ENCODE measurements around the gene ENG.

ENG gene

DNA sequence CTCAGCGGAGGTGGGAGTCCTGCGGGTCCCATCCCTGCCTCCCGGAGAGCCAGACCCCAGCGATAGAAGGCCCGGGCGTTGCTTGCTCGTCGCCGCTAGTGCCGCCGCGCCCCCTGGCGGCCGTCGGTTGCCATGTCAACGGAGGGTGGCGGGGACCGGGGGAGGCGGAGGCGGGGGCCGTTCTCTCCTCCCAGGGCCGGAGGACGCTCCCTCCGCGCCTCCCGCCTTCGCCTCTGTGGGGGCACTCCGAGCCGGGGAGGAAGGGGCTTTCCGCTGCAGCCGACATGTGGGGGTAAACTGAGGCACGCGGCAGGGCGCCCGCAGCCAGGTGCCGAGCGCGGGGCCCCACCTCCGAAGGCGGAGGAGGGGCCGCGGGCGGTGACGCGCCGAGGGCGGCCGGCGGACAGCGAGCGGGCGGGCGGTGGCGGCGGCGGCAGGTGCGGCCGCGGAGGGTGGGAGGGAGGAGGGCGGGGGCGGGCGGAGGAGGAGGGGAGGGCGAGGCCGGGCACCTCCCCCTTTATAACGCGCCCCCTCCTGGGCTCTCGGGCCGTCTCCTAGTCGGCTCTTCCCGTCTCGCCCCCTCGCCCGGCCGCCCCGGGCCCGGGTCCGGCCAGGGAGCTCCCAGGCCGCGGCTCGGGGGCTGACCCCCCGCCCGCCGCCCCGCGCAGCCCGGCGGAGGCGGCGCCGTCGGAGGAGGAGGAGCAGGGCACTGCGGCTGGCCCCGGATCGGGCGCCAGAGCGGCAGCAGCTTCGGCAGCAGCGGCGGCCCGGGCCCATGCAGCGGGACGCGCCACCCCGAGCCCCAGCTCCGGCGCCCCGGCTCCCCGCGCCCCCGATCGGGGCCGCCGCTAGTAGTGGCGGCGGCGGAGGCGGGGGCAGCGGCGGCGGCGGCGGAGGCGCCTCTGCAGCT lies 69.2 kb downstream of the ENG start (continued):
- TF ChIP-seq, protein P1, sequence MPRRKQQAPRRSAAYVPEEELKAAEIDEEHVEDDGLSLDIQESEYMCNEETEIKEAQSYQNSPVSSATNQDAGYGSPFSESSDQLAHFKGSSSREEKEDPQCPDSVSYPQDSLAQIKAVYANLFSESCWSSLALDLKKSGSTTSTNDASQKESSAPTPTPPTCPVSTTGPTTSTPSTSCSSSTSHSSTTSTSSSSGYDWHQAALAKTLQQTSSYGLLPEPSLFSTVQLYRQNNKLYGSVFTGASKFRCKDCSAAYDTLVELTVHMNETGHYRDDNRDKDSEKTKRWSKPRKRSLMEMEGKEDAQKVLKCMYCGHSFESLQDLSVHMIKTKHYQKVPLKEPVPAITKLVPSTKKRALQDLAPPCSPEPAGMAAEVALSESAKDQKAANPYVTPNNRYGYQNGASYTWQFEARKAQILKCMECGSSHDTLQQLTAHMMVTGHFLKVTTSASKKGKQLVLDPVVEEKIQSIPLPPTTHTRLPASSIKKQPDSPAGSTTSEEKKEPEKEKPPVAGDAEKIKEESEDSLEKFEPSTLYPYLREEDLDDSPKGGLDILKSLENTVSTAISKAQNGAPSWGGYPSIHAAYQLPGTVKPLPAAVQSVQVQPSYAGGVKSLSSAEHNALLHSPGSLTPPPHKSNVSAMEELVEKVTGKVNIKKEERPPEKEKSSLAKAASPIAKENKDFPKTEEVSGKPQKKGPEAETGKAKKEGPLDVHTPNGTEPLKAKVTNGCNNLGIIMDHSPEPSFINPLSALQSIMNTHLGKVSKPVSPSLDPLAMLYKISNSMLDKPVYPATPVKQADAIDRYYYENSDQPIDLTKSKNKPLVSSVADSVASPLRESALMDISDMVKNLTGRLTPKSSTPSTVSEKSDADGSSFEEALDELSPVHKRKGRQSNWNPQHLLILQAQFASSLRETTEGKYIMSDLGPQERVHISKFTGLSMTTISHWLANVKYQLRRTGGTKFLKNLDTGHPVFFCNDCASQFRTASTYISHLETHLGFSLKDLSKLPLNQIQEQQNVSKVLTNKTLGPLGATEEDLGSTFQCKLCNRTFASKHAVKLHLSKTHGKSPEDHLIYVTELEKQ (tag by site-specific recombination; IDR thresholded peaks at IDR 0.05; ENCODE audit: borderline replicate concordance): no peak
- TF ChIP-seq ZFP37 (tag by site-specific recombination; IDR thresholded peaks at IDR 0.05) (no peak), REPIN1 (tag by site-specific recombination; IDR thresholded peaks at IDR 0.05; ENCODE audit: low read depth) (no peak), ZNF112 (tag by site-specific recombination; IDR thresholded peaks at IDR 0.05) (no peak), KLF10 (tag by site-specific recombination; IDR thresholded peaks at IDR 0.05) (peak; percentile 50), ZNF398 (tag by site-specific recombination; IDR thresholded peaks at IDR 0.05) (peak; percentile 74), ZNF791 (tag by site-specific recombination; IDR thresholded peaks at IDR 0.05) (no peak), EGR2 (tag by site-specific recombination; IDR thresholded peaks at IDR 0.05; ENCODE audit: low read depth) (peak; percentile 59; the same call in 1 of the 2 replicates), ZNF561 (tag by site-specific recombination; IDR thresholded peaks at IDR 0.05; ENCODE audit: borderline replicate concordance) (no peak), SP3 (tag by site-specific recombination; IDR thresholded peaks at IDR 0.05) (peak; percentile 54), ZEB2 (tag by site-specific recombination; IDR thresholded peaks at IDR 0.05) (0 out of 2 replicates have a peak, but pooled peaks have one; percentile 72), ZNF335 (tag by site-specific recombination; conservative IDR thresholded peaks at IDR 0.05) (peak; percentile 77), ZNF600 (tag by site-specific recombination; IDR thresholded peaks at IDR 0.05) (0 out of 2 replicates have a peak, but pooled peaks have one; percentile 25), BCL6B (tag by site-specific recombination; IDR thresholded peaks at IDR 0.05) (no peak), ZNF341 (tag by site-specific recombination; IDR thresholded peaks at IDR 0.05; ENCODE audit: low read depth) (peak; percentile 40), ZNF2 (tag by site-specific recombination; IDR thresholded peaks at IDR 0.05) (peak; percentile 80), ZNF510 (tag by site-specific recombination; IDR thresholded peaks at IDR 0.05; ENCODE audit: insufficient replicate concordance) (no peak), ZNF501 (tag by site-specific recombination; IDR thresholded peaks at IDR 0.05) (no peak), PRDM6 (tag by site-specific recombination; IDR thresholded peaks at IDR 0.05) (no peak), HOXA7 (CRISPR knock-in tag; IDR thresholded peaks at IDR 0.05; ENCODE audit: borderline replicate concordance) (no peak), ZNF394 (tag by site-specific recombination; IDR thresholded peaks at IDR 0.05; ENCODE audit: borderline replicate concordance) (peak; percentile 31; the same call in 1 of the 2 replicates), KLF16 (tag by site-specific recombination; IDR thresholded peaks at IDR 0.05) (peak; percentile 45; the same call in 1 of the 2 replicates), ZNF654 (tag by site-specific recombination; IDR thresholded peaks at IDR 0.05; ENCODE audit: low read depth) (peak; percentile 27), ZNF157 (tag by site-specific recombination; IDR thresholded peaks at IDR 0.05) (no peak)
- TF ChIP-seq, protein P2, sequence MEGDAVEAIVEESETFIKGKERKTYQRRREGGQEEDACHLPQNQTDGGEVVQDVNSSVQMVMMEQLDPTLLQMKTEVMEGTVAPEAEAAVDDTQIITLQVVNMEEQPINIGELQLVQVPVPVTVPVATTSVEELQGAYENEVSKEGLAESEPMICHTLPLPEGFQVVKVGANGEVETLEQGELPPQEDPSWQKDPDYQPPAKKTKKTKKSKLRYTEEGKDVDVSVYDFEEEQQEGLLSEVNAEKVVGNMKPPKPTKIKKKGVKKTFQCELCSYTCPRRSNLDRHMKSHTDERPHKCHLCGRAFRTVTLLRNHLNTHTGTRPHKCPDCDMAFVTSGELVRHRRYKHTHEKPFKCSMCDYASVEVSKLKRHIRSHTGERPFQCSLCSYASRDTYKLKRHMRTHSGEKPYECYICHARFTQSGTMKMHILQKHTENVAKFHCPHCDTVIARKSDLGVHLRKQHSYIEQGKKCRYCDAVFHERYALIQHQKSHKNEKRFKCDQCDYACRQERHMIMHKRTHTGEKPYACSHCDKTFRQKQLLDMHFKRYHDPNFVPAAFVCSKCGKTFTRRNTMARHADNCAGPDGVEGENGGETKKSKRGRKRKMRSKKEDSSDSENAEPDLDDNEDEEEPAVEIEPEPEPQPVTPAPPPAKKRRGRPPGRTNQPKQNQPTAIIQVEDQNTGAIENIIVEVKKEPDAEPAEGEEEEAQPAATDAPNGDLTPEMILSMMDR (tag by site-specific recombination; IDR thresholded peaks at IDR 0.05): peak; percentile 67
- TF ChIP-seq, protein P3, sequence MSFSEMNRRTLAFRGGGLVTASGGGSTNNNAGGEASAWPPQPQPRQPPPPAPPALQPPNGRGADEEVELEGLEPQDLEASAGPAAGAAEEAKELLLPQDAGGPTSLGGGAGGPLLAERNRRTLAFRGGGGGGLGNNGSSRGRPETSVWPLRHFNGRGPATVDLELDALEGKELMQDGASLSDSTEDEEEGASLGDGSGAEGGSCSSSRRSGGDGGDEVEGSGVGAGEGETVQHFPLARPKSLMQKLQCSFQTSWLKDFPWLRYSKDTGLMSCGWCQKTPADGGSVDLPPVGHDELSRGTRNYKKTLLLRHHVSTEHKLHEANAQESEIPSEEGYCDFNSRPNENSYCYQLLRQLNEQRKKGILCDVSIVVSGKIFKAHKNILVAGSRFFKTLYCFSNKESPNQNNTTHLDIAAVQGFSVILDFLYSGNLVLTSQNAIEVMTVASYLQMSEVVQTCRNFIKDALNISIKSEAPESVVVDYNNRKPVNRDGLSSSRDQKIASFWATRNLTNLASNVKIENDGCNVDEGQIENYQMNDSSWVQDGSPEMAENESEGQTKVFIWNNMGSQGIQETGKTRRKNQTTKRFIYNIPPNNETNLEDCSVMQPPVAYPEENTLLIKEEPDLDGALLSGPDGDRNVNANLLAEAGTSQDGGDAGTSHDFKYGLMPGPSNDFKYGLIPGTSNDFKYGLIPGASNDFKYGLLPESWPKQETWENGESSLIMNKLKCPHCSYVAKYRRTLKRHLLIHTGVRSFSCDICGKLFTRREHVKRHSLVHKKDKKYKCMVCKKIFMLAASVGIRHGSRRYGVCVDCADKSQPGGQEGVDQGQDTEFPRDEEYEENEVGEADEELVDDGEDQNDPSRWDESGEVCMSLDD (tag by site-specific recombination; IDR thresholded peaks at IDR 0.05): no peak

Measured in HEK293 (cell line).